GM18508 (cell line): ENCODE measurements around the gene DAPP1.

Source experiments
- ATAC-seq: cut with Tn5 transposase; IDR thresholded peaks from one replicate; pipeline ENCODE4 v1.9.1; 2021; ENCODE audit warnings: moderate number of reproducible peaks; ENCODE audit not compliant: insufficient read depth, unreplicated experiment

The DAPP1 gene

GRCh38 chr4:99852199-99852749 lies 35.6 kb downstream of the DAPP1 start:
- no peak for ATAC-seq

GRCh38 chr4:99853190-99853589 lies 36.6 kb downstream of the DAPP1 start:
- ATAC-seq: no peak

- ATAC-seq: no peak
Measured at GRCh38 chr4:99853999-99854398, 37.4 kb downstream of the DAPP1 start.

- no peak for ATAC-seq
Measured at GRCh38 chr4:99855678-99856077, 39.1 kb downstream of the DAPP1 start.

GRCh38 chr4:99856166-99856565 lies 39.5 kb downstream of the DAPP1 start:
- no peak for ATAC-seq

GRCh38 chr4:99857307-99857706 lies 40.7 kb downstream of the DAPP1 start:
- no peak for ATAC-seq

GRCh38 chr4:99859618-99860017 lies 43.0 kb downstream of the DAPP1 start:
- no peak for ATAC-seq

- ATAC-seq: no peak
Measured at GRCh38 chr4:99860521-99860920, 43.9 kb downstream of the DAPP1 start.

- peak; percentile 61 for ATAC-seq
Measured at GRCh38 chr4:99861120-99861905, 44.7 kb downstream of the DAPP1 start.

GRCh38 chr4:99863804-99864203 lies 47.2 kb downstream of the DAPP1 start:
- no peak for ATAC-seq

GRCh38 chr4:99868126-99868596 lies 51.5 kb downstream of the DAPP1 start:
- ATAC-seq: no peak

GRCh38 chr4:99872570-99872969 lies 55.9 kb downstream of the DAPP1 start:
- ATAC-seq: no peak

- no peak for ATAC-seq
Measured at GRCh38 chr4:99875071-99875470, 58.4 kb downstream of the DAPP1 start.

GRCh38 chr4:99876946-99877345 lies 60.3 kb downstream of the DAPP1 start:
- no peak for ATAC-seq

- ATAC-seq: peak; percentile 47
Measured at GRCh38 chr4:99878604-99879003, 62.0 kb downstream of the DAPP1 start.

GRCh38 chr4:99879458-99879857 lies 62.8 kb downstream of the DAPP1 start:
- ATAC-seq: no peak

- ATAC-seq: no peak
Measured at GRCh38 chr4:99885063-99885664, 68.5 kb downstream of the DAPP1 start.

- no peak for ATAC-seq
Measured at GRCh38 chr4:99885687-99886086, 69.1 kb downstream of the DAPP1 start.

GRCh38 chr4:99886146-99886545 lies 69.5 kb downstream of the DAPP1 start:
- ATAC-seq: no peak

- no peak for ATAC-seq
Measured at GRCh38 chr4:99887837-99888236, 71.2 kb downstream of the DAPP1 start.

GRCh38 chr4:99891351-99891750 lies 74.7 kb downstream of the DAPP1 start:
- no peak for ATAC-seq

GRCh38 chr4:99893029-99893428 lies 76.4 kb downstream of the DAPP1 start:
- ATAC-seq: no peak
